Liver (tissue), 9 donors: Measurements from ENCODE around the gene HDGFL3. TPM values are rescaled to one million over a fixed set of nuclear protein-coding genes. Genes with fewer than 3 reads are reported as not detected.

Experiments used
- DNase-seq: peaks from one replicate; pipeline ENCODE4 v3.0.0-alpha.2; 2017; ENCODE audit warnings: low spot score
- H3K27ac ChIP-seq, 2 donors: one replicate each; pipeline ENCODE4 v1.7.0; 2013; ENCODE audit warnings: inconsistent platforms in 2 of 2, low read length in 2 of 2, control low read depth in 1 of 2, low read depth in 1 of 2, mild to moderate bottlenecking in 1 of 2
- H3K27me3 ChIP-seq, 4 donors: one replicate each; pipeline versions ENCODE4 v1.6.1 to v1.7.0; 2013; ENCODE audit warnings: low read length in 3 of 4, inconsistent platforms in 1 of 4, mild to moderate bottlenecking in 1 of 4, moderate library complexity in 1 of 4; ENCODE audit not compliant: control insufficient read depth in 4 of 4, insufficient read depth in 4 of 4
- H3K36me3 ChIP-seq, 4 donors: one replicate each; pipeline versions ENCODE4 v1.6.1 to v1.7.0; 2013; ENCODE audit warnings: low read length in 3 of 4, mild to moderate bottlenecking in 3 of 4, low read depth in 1 of 4, moderate library complexity in 1 of 4; ENCODE audit not compliant: control insufficient read depth in 4 of 4, insufficient read depth in 3 of 4
- H3K4me1 ChIP-seq, 4 donors: one replicate each; pipeline versions ENCODE4 v1.6.1 to v1.7.0; 2013; ENCODE audit warnings: low read length in 3 of 4, mild to moderate bottlenecking in 3 of 4, moderate library complexity in 1 of 4; ENCODE audit not compliant: control insufficient read depth in 4 of 4, insufficient read depth in 4 of 4
- H3K4me3 ChIP-seq, 3 donors: one replicate each; pipeline versions ENCODE4 v1.6.1 to v1.7.0; 2013; ENCODE audit warnings: low read length in 3 of 3, control low read depth in 1 of 3, low read depth in 1 of 3, mild to moderate bottlenecking in 1 of 3
- H3K9ac ChIP-seq, 2 donors: one replicate each; pipeline ENCODE4 v1.7.0; 2013; ENCODE audit warnings: low read length in 2 of 2, mild to moderate bottlenecking in 2 of 2, moderate library complexity in 2 of 2, control low read depth in 1 of 2, low read depth in 1 of 2
- H3K9me3 ChIP-seq, 4 donors: one replicate each; pipeline versions ENCODE4 v1.6.1 to v1.7.0; 2013; ENCODE audit warnings: low read length in 3 of 4; ENCODE audit not compliant: control insufficient read depth in 4 of 4
- EGR1 ChIP-seq, 2 donors: IDR thresholded peaks; 2 replicates each; pipeline ENCODE4 v1.6.1; 2016 to 2018; ENCODE audit warnings: antibody characterized with exemption in 2 of 2, low read depth in 2 of 2
- FOXA1 ChIP-seq: IDR thresholded peaks from 2 replicates; pipeline ENCODE4 v1.6.1; 2016; ENCODE audit warnings: antibody characterized with exemption
- FOXA2 ChIP-seq: IDR thresholded peaks from 2 replicates; pipeline ENCODE4 v1.6.1; 2016; ENCODE audit warnings: antibody characterized with exemption
- GABPA ChIP-seq, 2 donors: IDR thresholded peaks in 1 of 2; conservative IDR thresholded peaks in 1 of 2; 2 replicates each; pipeline ENCODE4 v1.6.1; 2016; ENCODE audit warnings: antibody characterized with exemption in 2 of 2, mild to moderate bottlenecking in 1 of 2, moderate library complexity in 1 of 2
- HNF4A ChIP-seq, 2 donors: conservative IDR thresholded peaks; 2 replicates each; pipeline ENCODE4 v1.6.1; 2016; ENCODE audit warnings: antibody characterized with exemption in 2 of 2, mild to moderate bottlenecking in 2 of 2
- HNF4G ChIP-seq: IDR thresholded peaks from 2 replicates; pipeline ENCODE4 v1.6.1; 2016; ENCODE audit warnings: antibody characterized with exemption
- NR2F2 ChIP-seq: IDR thresholded peaks from 2 replicates; pipeline ENCODE4 v1.6.1; 2016; ENCODE audit warnings: antibody characterized with exemption
- RAD21 ChIP-seq, 2 donors: IDR thresholded peaks; 2 replicates each; pipeline ENCODE4 v1.6.1; 2016; ENCODE audit warnings: antibody characterized with exemption in 2 of 2, mild to moderate bottlenecking in 2 of 2
- SP1 ChIP-seq: IDR thresholded peaks from 2 replicates; pipeline ENCODE4 v1.6.1; 2018; ENCODE audit warnings: antibody characterized with exemption, mild to moderate bottlenecking
- TAF1 ChIP-seq: conservative IDR thresholded peaks from 2 replicates; pipeline ENCODE4 v1.6.1; 2016; ENCODE audit warnings: antibody characterized with exemption, mild to moderate bottlenecking
- YY1 ChIP-seq: IDR thresholded peaks from 2 replicates; pipeline ENCODE4 v1.6.1; 2016; ENCODE audit warnings: antibody characterized with exemption, mild to moderate bottlenecking
- WGBS: extraction: QIAGEN DNeasy Blood & Tissue Kit; methylation state at CpG from one replicate; pipeline ENCODE4 v1.1.7; 2013; 5-methylcytosine and 5-hydroxymethylcytosine counted together
- polyA plus RNA-seq, 2 donors: library from polyadenylated mRNA; stranded (reverse) in 1 of 2; unstranded in 1 of 2; fragments of 200-250 nt in 1 of 2; fragments of >200 nt in 1 of 2; fragmentation: Nextera tagmentation in 1 of 2; extraction: Ambion mirVana in 1 of 2; gene quantifications; one replicate each; pipeline versions ENCODE4 v1.2.1 to v1.2.3, GENCODE V29; 2013 to 2015
- total RNA-seq, 2 donors: library from RNA; depleted of rRNA; stranded (reverse); fragments of >200 nt; gene quantifications; one replicate each; pipeline ENCODE4 v1.2.3, GENCODE V29; 2014
- TF ChIP-seq, protein P1 (sequence below): IDR thresholded peaks from 2 replicates; pipeline ENCODE4 v1.6.1; 2016; ENCODE audit warnings: antibody characterized with exemption
- TF ChIP-seq, protein P2 (sequence below): IDR thresholded peaks from 2 replicates; pipeline ENCODE4 v1.6.1; 2016; ENCODE audit warnings: antibody characterized with exemption, mild to moderate bottlenecking
- TF ChIP-seq, protein P3 (sequence below): IDR thresholded peaks from 2 replicates; pipeline ENCODE4 v1.6.1; 2016; ENCODE audit warnings: antibody characterized with exemption
- TF ChIP-seq, protein P4 (sequence below): fragments of 150-350 bp; IDR thresholded peaks from 2 replicates; pipeline ENCODE4 v1.5.1; 2017; ENCODE audit warnings: improper control_type of control experiment, low read depth, low read length; ENCODE audit not compliant: missing input control
- donor health status: healthy.
- donor health status: healthy.
- donor health status: healthy.
- donor health status: healthy.
- donor health status: healthy.

The HDGFL3 gene
- total and polyA plus RNA-seq, 4 donors, result 0.44 to 3.5 (median 1.0) TPM

DNA sequence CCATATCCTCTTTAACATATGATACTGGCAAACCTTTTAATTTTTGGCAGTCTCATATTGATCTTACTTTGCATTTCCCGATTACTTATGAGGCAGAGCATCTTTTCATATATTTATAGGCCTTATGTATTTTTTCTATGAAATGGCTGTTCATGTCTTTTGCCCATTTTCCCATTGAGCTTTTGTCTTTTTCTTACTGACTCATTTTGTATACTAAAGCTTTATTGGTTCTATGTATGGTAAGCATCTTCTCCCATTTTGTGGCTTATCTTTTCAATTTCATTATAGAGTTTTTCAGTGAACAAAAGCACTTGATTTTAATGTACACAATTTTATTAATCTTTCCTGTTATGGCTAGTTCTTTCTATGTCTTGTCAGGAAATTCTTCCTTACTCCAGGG, 17.2 kb downstream of the HDGFL3 start:
- Histone ChIP-seq H3K36me3 (no peaks in the 10 kb centered on the region), H3K4me3 (no peak overlapping the region), H3K9ac (no peak overlapping the region), H3K9me3 (no peaks in the 10 kb centered on the region), H3K27me3 (peaks cover 0 to 6% (median 0%) of the 10 kb centered on the region in 4 donors), H3K27ac (no peak overlapping the region), H3K4me1 (no peaks in the 10 kb centered on the region)
- 86% methylated on average over 1 of the region's 1 CpG for WGBS
- no peak for TF ChIP-seq TAF1
- TF ChIP-seq, protein P1, sequence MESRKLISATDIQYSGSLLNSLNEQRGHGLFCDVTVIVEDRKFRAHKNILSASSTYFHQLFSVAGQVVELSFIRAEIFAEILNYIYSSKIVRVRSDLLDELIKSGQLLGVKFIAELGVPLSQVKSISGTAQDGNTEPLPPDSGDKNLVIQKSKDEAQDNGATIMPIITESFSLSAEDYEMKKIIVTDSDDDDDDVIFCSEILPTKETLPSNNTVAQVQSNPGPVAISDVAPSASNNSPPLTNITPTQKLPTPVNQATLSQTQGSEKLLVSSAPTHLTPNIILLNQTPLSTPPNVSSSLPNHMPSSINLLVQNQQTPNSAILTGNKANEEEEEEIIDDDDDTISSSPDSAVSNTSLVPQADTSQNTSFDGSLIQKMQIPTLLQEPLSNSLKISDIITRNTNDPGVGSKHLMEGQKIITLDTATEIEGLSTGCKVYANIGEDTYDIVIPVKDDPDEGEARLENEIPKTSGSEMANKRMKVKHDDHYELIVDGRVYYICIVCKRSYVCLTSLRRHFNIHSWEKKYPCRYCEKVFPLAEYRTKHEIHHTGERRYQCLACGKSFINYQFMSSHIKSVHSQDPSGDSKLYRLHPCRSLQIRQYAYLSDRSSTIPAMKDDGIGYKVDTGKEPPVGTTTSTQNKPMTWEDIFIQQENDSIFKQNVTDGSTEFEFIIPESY, result no peak
- no peak for TF ChIP-seq YY1
- TF ChIP-seq GABPA (IDR thresholded peaks at IDR 0.05 in 1 of 2, conservative IDR thresholded peaks at IDR 0.05 in 1 of 2), result no peak
- no peak for TF ChIP-seq EGR1 (IDR thresholded peaks at IDR 0.05; ENCODE audit: low read depth in 2 of 2)
- no peak for TF ChIP-seq FOXA2
- TF ChIP-seq, protein P2, sequence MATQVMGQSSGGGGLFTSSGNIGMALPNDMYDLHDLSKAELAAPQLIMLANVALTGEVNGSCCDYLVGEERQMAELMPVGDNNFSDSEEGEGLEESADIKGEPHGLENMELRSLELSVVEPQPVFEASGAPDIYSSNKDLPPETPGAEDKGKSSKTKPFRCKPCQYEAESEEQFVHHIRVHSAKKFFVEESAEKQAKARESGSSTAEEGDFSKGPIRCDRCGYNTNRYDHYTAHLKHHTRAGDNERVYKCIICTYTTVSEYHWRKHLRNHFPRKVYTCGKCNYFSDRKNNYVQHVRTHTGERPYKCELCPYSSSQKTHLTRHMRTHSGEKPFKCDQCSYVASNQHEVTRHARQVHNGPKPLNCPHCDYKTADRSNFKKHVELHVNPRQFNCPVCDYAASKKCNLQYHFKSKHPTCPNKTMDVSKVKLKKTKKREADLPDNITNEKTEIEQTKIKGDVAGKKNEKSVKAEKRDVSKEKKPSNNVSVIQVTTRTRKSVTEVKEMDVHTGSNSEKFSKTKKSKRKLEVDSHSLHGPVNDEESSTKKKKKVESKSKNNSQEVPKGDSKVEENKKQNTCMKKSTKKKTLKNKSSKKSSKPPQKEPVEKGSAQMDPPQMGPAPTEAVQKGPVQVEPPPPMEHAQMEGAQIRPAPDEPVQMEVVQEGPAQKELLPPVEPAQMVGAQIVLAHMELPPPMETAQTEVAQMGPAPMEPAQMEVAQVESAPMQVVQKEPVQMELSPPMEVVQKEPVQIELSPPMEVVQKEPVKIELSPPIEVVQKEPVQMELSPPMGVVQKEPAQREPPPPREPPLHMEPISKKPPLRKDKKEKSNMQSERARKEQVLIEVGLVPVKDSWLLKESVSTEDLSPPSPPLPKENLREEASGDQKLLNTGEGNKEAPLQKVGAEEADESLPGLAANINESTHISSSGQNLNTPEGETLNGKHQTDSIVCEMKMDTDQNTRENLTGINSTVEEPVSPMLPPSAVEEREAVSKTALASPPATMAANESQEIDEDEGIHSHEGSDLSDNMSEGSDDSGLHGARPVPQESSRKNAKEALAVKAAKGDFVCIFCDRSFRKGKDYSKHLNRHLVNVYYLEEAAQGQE, result no peak
- TF ChIP-seq SP1, result no peak
- TF ChIP-seq RAD21 (IDR thresholded peaks at IDR 0.05), result no peak
- TF ChIP-seq FOXA1, result no peak
- no peak for TF ChIP-seq HNF4A (conservative IDR thresholded peaks at IDR 0.05)
- DNase-seq, result no peak

DNA sequence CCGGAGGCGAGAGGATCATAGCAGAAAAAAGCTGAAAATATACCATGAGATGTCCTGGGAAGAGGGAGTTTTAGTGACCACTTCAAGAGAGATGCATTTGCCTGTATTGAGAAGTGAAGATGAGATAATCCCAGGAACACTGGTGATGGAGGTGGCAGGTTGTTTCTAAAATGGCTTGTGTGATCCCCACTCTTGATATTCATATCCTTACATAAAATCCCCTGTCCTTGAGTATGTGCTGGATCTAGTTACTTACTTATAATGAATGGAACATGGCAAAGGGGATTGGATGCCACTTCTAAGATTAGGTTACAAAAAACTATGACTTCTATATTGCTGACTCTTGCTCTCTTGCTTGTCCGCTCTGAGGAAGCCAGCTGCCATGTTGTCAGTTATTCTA, 22.1 kb downstream of the HDGFL3 start:
- H3K27me3 ChIP-seq, result no peaks in the 10 kb centered on the region
- H3K36me3 ChIP-seq, result no peaks in the 10 kb centered on the region
- TF ChIP-seq HNF4G, result no peak
- TF ChIP-seq, protein P2, result no peak
- TF ChIP-seq, protein P3, sequence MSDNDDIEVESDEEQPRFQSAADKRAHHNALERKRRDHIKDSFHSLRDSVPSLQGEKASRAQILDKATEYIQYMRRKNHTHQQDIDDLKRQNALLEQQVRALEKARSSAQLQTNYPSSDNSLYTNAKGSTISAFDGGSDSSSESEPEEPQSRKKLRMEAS, result no peak
- no peak for TF ChIP-seq NR2F2
- TF ChIP-seq, protein P4, sequence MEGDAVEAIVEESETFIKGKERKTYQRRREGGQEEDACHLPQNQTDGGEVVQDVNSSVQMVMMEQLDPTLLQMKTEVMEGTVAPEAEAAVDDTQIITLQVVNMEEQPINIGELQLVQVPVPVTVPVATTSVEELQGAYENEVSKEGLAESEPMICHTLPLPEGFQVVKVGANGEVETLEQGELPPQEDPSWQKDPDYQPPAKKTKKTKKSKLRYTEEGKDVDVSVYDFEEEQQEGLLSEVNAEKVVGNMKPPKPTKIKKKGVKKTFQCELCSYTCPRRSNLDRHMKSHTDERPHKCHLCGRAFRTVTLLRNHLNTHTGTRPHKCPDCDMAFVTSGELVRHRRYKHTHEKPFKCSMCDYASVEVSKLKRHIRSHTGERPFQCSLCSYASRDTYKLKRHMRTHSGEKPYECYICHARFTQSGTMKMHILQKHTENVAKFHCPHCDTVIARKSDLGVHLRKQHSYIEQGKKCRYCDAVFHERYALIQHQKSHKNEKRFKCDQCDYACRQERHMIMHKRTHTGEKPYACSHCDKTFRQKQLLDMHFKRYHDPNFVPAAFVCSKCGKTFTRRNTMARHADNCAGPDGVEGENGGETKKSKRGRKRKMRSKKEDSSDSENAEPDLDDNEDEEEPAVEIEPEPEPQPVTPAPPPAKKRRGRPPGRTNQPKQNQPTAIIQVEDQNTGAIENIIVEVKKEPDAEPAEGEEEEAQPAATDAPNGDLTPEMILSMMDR, result no peak
- H3K27ac ChIP-seq, result no peak overlapping the region
- no peaks in the 10 kb centered on the region for H3K9me3 ChIP-seq
- DNase-seq, result no peak
- no peak overlapping the region for H3K4me3 ChIP-seq
- H3K4me1 ChIP-seq, result no peaks in the 10 kb centered on the region
- no peak overlapping the region for H3K9ac ChIP-seq
- WGBS, result 93% methylated on average over 3 of the region's 3 CpGs
